ENCODE results near the gene TMEM237. TPM values are rescaled to one million over a fixed set of nuclear protein-coding genes. Genes with fewer than 3 reads are reported as not detected.

TMEM237 gene
- total RNA-seq, 1 experiment from 2014 or later = 27.0 TPM

GRCh38 chr2:201653221-201653620 lies 9.9 kb upstream of the TMEM237 start:
- TF ChIP-seq CTCF (IDR thresholded peaks at IDR 0.05; ENCODE audit: unreplicated experiment) = no peak
- Mint-ChIP-seq H3K36me3 (ENCODE audit: insufficient read depth, unreplicated experiment) (no peaks in the 10 kb centered on the region), H3K4me1 (ENCODE audit: insufficient read depth, unreplicated experiment) (peaks cover 14% of the 10 kb centered on the region), H3K4me3 (ENCODE audit: unreplicated experiment) (no peak overlapping the region), H3K9me3 (ENCODE audit: unreplicated experiment) (no peaks in the 10 kb centered on the region), H3K27ac (ENCODE audit: low read depth, unreplicated experiment) (no peak overlapping the region), H3K27me3 (ENCODE audit: insufficient read depth, unreplicated experiment) (no peaks in the 10 kb centered on the region)
- ChIA-PET POLR2A (interaction anchor here (1.2 kb wide), 1 partner anchor 9 kb away, joined by 3 read pairs; no protein-coding TSS in a partner anchor), CTCF (interaction anchor here (0.6 kb wide), 2 partner anchors 10 to 222 kb away, joined by 3 read pairs; no protein-coding TSS in a partner anchor)
- intact Hi-C loops (cut with micrococcal nuclease) = no loop called here
- no TSS peak for BruUV-seq (replicated peaks)
- no peak for DNase-seq (ENCODE audit: unreplicated experiment)

- no peak for TF ChIP-seq CTCF (IDR thresholded peaks at IDR 0.05; ENCODE audit: unreplicated experiment)
- BruUV-seq (replicated peaks) = no TSS peak
These were observed 6.1 kb upstream of the TMEM237 start for GRCh38 chr2:201649442-201649841.

GRCh38 chr2:201647431-201647830 lies 4.1 kb upstream of the TMEM237 start:
- BruUV-seq (replicated peaks) = no TSS peak
- no peak for TF ChIP-seq CTCF (IDR thresholded peaks at IDR 0.05; ENCODE audit: unreplicated experiment)
- Mint-ChIP-seq H3K36me3 (ENCODE audit: insufficient read depth, unreplicated experiment) (no peaks in the 10 kb centered on the region), H3K9me3 (ENCODE audit: unreplicated experiment) (no peaks in the 10 kb centered on the region), H3K27me3 (ENCODE audit: insufficient read depth, unreplicated experiment) (no peaks in the 10 kb centered on the region), H3K27ac (ENCODE audit: low read depth, unreplicated experiment) (no peak overlapping the region), H3K4me1 (ENCODE audit: insufficient read depth, unreplicated experiment) (peaks cover 14% of the 10 kb centered on the region), H3K4me3 (ENCODE audit: unreplicated experiment) (no peak overlapping the region)
- ChIA-PET CTCF (interaction anchor here (0.6 to 1.5 kb wide), 3 partner anchors 196 to 870 kb away, joined by 3 read pairs; partner anchors contain the start of genes STRADB and TRAK2), POLR2A (no interaction called here)
- intact Hi-C loops (cut with micrococcal nuclease) = no loop called here
- DNase-seq (ENCODE audit: unreplicated experiment) = no peak

More at GRCh38 chr2:201649442-201649841, 6.1 kb upstream of the TMEM237 start:
- CTCF ChIA-PET = no interaction called here
- Mint-ChIP-seq H3K27me3 (ENCODE audit: insufficient read depth, unreplicated experiment) (no peaks in the 10 kb centered on the region), H3K4me1 (ENCODE audit: insufficient read depth, unreplicated experiment) (peaks cover 10% of the 10 kb centered on the region), H3K36me3 (ENCODE audit: insufficient read depth, unreplicated experiment) (no peaks in the 10 kb centered on the region), H3K27ac (ENCODE audit: low read depth, unreplicated experiment) (no peak overlapping the region), H3K9me3 (ENCODE audit: unreplicated experiment) (no peaks in the 10 kb centered on the region), H3K4me3 (ENCODE audit: unreplicated experiment) (no peak overlapping the region)
- POLR2A ChIA-PET = no interaction called here
- intact Hi-C loops (cut with micrococcal nuclease) = no loop called here
- DNase-seq (ENCODE audit: unreplicated experiment) = no peak

GRCh38 chr2:201644001-201644400 lies 698 bp upstream of the TMEM237 start:
- intact Hi-C loops (cut with micrococcal nuclease) = no loop called here
- Mint-ChIP-seq H3K36me3 (ENCODE audit: insufficient read depth, unreplicated experiment) (no peaks in the 10 kb centered on the region), H3K27me3 (ENCODE audit: insufficient read depth, unreplicated experiment) (no peaks in the 10 kb centered on the region), H3K4me1 (ENCODE audit: insufficient read depth, unreplicated experiment) (peaks cover 19% of the 10 kb centered on the region), H3K4me3 (ENCODE audit: unreplicated experiment) (peak overlapping the region; percentile 90), H3K27ac (ENCODE audit: low read depth, unreplicated experiment) (peak overlapping the region; percentile 96), H3K9me3 (ENCODE audit: unreplicated experiment) (no peaks in the 10 kb centered on the region)
- no TSS peak for BruUV-seq (replicated peaks)
- ChIA-PET POLR2A (interaction anchor here (1.0 to 2.6 kb wide), 8 partner anchors 9 to 237 kb away, joined by 3 to 19 read pairs (median 4); partner anchors contain the start of genes ALS2, STRADB and TRAK2), CTCF (interaction anchor here (1.8 kb wide), 1 partner anchor 412 kb away, joined by 4 read pairs; no protein-coding TSS in a partner anchor)
- TF ChIP-seq CTCF (IDR thresholded peaks at IDR 0.05; ENCODE audit: unreplicated experiment) = no peak
- DNase-seq (ENCODE audit: unreplicated experiment) = peak; percentile 19

Data from MCF 10A (cell line).